ENCODE measurements around the gene WNT9A.
"Not testable (repeated sequence)": the region's sequence is repeated elsewhere in the genome, so short reads cannot be mapped to it uniquely, and the experiment has no call there.

The WNT9A gene

GRCh38 chr1:227889047-227889862 lies 58.5 kb downstream of the WNT9A start:
- in situ Hi-C loops (cut with MboI; ENCODE audit: low sequenced_read_pairs): no loop called here

- in situ Hi-C loops (cut with MboI; ENCODE audit: low sequenced_read_pairs): no loop called here
Observed at GRCh38 chr1:227888404-227889046, 59.2 kb downstream of the WNT9A start.

- in situ Hi-C loops (cut with MboI; ENCODE audit: low sequenced_read_pairs): no loop called here
Observed at GRCh38 chr1:227887697-227888403, 59.9 kb downstream of the WNT9A start.

- in situ Hi-C loops (cut with MboI; ENCODE audit: low sequenced_read_pairs): no loop called here
Observed at GRCh38 chr1:227886993-227887696, 60.6 kb downstream of the WNT9A start.

- in situ Hi-C loops (cut with MboI; ENCODE audit: low sequenced_read_pairs): no loop called here
Observed at GRCh38 chr1:227886503-227886961, 61.2 kb downstream of the WNT9A start.

GRCh38 chr1:227885648-227886502 lies 61.9 kb downstream of the WNT9A start:
- in situ Hi-C loops (cut with MboI; ENCODE audit: low sequenced_read_pairs): no loop called here

GRCh38 chr1:227885135-227885647 lies 62.5 kb downstream of the WNT9A start:
- in situ Hi-C loops (cut with MboI; ENCODE audit: low sequenced_read_pairs): no loop called here

- in situ Hi-C loops (cut with MboI; ENCODE audit: low sequenced_read_pairs): no loop called here
Observed at GRCh38 chr1:227884370-227885134, 63.2 kb downstream of the WNT9A start.

GRCh38 chr1:227883641-227884301 lies 64.0 kb downstream of the WNT9A start:
- in situ Hi-C loops (cut with MboI; ENCODE audit: low sequenced_read_pairs): no loop called here

- in situ Hi-C loops (cut with MboI; ENCODE audit: low sequenced_read_pairs): no loop called here
Observed at GRCh38 chr1:227883073-227883520, 64.6 kb downstream of the WNT9A start.

- in situ Hi-C loops (cut with MboI; ENCODE audit: low sequenced_read_pairs): no loop called here
Observed at GRCh38 chr1:227880342-227880924, 67.3 kb downstream of the WNT9A start.

- in situ Hi-C loops (cut with MboI; ENCODE audit: low sequenced_read_pairs): not testable (repeated sequence)
Observed at GRCh38 chr1:227877810-227878209, 69.9 kb downstream of the WNT9A start.

GRCh38 chr1:227871892-227872291 lies 75.8 kb downstream of the WNT9A start:
- in situ Hi-C loops (cut with MboI; ENCODE audit: low sequenced_read_pairs): not testable (repeated sequence)

GRCh38 chr1:227870366-227870765 lies 77.4 kb downstream of the WNT9A start:
- in situ Hi-C loops (cut with MboI; ENCODE audit: low sequenced_read_pairs): no loop called here

GRCh38 chr1:227869851-227870305 lies 77.9 kb downstream of the WNT9A start:
- in situ Hi-C loops (cut with MboI; ENCODE audit: low sequenced_read_pairs): no loop called here

- in situ Hi-C loops (cut with MboI; ENCODE audit: low sequenced_read_pairs): no loop called here
Observed at GRCh38 chr1:227869279-227869842, 78.4 kb downstream of the WNT9A start.
